Neuronal stem cell (in vitro differentiated cells): Measurements from ENCODE around the gene GPR35.

Experiments
- DNase-seq: peaks from one replicate; pipeline ENCODE4 v3.0.0-alpha.2; 2013; ENCODE audit warnings: low spot score
- H2AFZ ChIP-seq: one replicate; pipeline ENCODE4 v1.6.1; 2013; ENCODE audit warnings: mild to moderate bottlenecking, low read length, inconsistent platforms
- H2AK5ac ChIP-seq: 2 replicates; pipeline ENCODE4 v1.6.1; 2013; ENCODE audit warnings: low read depth, mild to moderate bottlenecking, inconsistent platforms, low read length, moderate library complexity, mixed read lengths
- H2BK120ac ChIP-seq: 2 replicates; pipeline ENCODE4 v1.6.1; 2013; ENCODE audit warnings: low read depth, mild to moderate bottlenecking, inconsistent platforms, low read length, moderate library complexity, mixed read lengths
- H2BK12ac ChIP-seq: one replicate; pipeline ENCODE4 v1.6.1; 2013; ENCODE audit warnings: low read length, inconsistent platforms
- H2BK15ac ChIP-seq: 2 replicates; pipeline ENCODE4 v1.6.1; 2013; ENCODE audit warnings: mild to moderate bottlenecking, low read length, inconsistent platforms, mixed read lengths
- H2BK5ac ChIP-seq: one replicate; pipeline ENCODE4 v1.6.1; 2013; ENCODE audit warnings: inconsistent platforms, mild to moderate bottlenecking, low read length, moderate library complexity
- H3K14ac ChIP-seq: one replicate; pipeline ENCODE4 v1.6.1; 2013; ENCODE audit warnings: low read length, inconsistent platforms
- H3K18ac ChIP-seq: 2 replicates; pipeline ENCODE4 v1.6.1; 2013; ENCODE audit warnings: low read length, inconsistent platforms
- H3K23ac ChIP-seq: 2 replicates; pipeline ENCODE4 v1.6.1; 2013; ENCODE audit warnings: low read depth, mild to moderate bottlenecking, mixed read lengths, low read length, inconsistent platforms; ENCODE audit not compliant: poor library complexity
- H3K27ac ChIP-seq: replicated peaks from 3 replicates; pipeline ENCODE4 v1.5.1; 2013; ENCODE audit warnings: low read length, inconsistent platforms
- H3K27me3 ChIP-seq, 3 experiments: 2 replicates each; pipeline ENCODE4 v1.6.1; 2013; ENCODE audit warnings: low read length in 3 of 3, mild to moderate bottlenecking in 2 of 3, inconsistent platforms in 1 of 3, low read depth in 1 of 3, mixed read lengths in 1 of 3, moderate library complexity in 1 of 3; ENCODE audit not compliant: control insufficient read depth in 3 of 3, insufficient read depth in 3 of 3
- H3K36me3 ChIP-seq, 2 donors: replicated peaks in 1 of 2; 2 replicates each; pipeline ENCODE4 v1.6.1; 2013; ENCODE audit warnings: low read length in 2 of 2; ENCODE audit not compliant: control insufficient read depth in 2 of 2, insufficient read depth in 2 of 2
- H3K4ac ChIP-seq: 2 replicates; pipeline ENCODE4 v1.6.1; 2013; ENCODE audit warnings: inconsistent platforms, mild to moderate bottlenecking, low read length, moderate library complexity
- H3K4me1 ChIP-seq, 2 donors: 1 replicate in 1 of 2; 2 replicates in 1 of 2; pipeline ENCODE4 v1.6.1; 2013; ENCODE audit warnings: low read length in 2 of 2, low read depth in 1 of 2; ENCODE audit not compliant: control insufficient read depth in 2 of 2, insufficient read depth in 1 of 2
- H3K4me2 ChIP-seq: one replicate; pipeline ENCODE4 v1.6.1; 2013; ENCODE audit warnings: mild to moderate bottlenecking, low read length, inconsistent platforms; ENCODE audit not compliant: insufficient read depth, poor library complexity, severe bottlenecking
- H3K4me3 ChIP-seq, 2 donors: 2 replicates each; pipeline ENCODE4 v1.5.1; 2013; ENCODE audit warnings: low read length in 2 of 2, mild to moderate bottlenecking in 2 of 2, inconsistent platforms in 1 of 2, moderate library complexity in 1 of 2
- H3K79me1 ChIP-seq: one replicate; pipeline ENCODE4 v1.6.1; 2013; ENCODE audit warnings: low read depth, mild to moderate bottlenecking, inconsistent platforms, low read length, moderate library complexity
- H3K9ac ChIP-seq: one replicate; pipeline ENCODE4 v1.6.1; 2013; ENCODE audit warnings: mild to moderate bottlenecking, low read depth, low read length, inconsistent platforms; ENCODE audit not compliant: poor library complexity
- H3K9me3 ChIP-seq, 2 donors: replicated peaks in 1 of 2; 2 replicates each; pipeline versions ENCODE3 to v1.6.1; 2013; ENCODE audit warnings: low read length in 2 of 2, mild to moderate bottlenecking in 2 of 2, inconsistent platforms in 1 of 2, low read depth in 1 of 2, mixed read lengths in 1 of 2, moderate library complexity in 1 of 2; ENCODE audit not compliant: control insufficient read depth in 2 of 2, insufficient read depth in 1 of 2
- H4K8ac ChIP-seq: one replicate; pipeline ENCODE4 v1.6.1; 2013; ENCODE audit warnings: low read depth, mild to moderate bottlenecking, inconsistent platforms, low read length, moderate library complexity
- H4K91ac ChIP-seq: one replicate; pipeline ENCODE4 v1.6.1; 2013; ENCODE audit warnings: low read length, low read depth, mild to moderate bottlenecking, inconsistent platforms; ENCODE audit not compliant: poor library complexity
- WGBS, 2 donors: extraction: QIAGEN DNeasy Blood & Tissue Kit; methylation state at CpG; one replicate each; pipeline ENCODE4 v1.1.7; 2013; ENCODE audit warnings: missing lambda C conversion rate in 2 of 2, mixed read lengths in 1 of 2; ENCODE audit not compliant: insufficient read length in 2 of 2, insufficient replicate concordance in 1 of 2; ENCODE audit errors: extremely low coverage in 2 of 2; 5-methylcytosine and 5-hydroxymethylcytosine counted together

Gene GPR35

GRCh38 chr2:240589850-240590525, 35.3 kb upstream of the GPR35 start:
- no peak overlapping the region for H3K4ac ChIP-seq
- H3K79me1 ChIP-seq: peaks cover 35% of the 10 kb centered on the region
- no peak for DNase-seq
- no peak overlapping the region for H2AFZ ChIP-seq
- H2BK12ac ChIP-seq: no peak overlapping the region
- peaks cover 13 to 17% of the 10 kb centered on the region in 2 donors for H3K4me1 ChIP-seq
- H3K27ac ChIP-seq: no peak overlapping the region
- no peak overlapping the region for H2BK15ac ChIP-seq
- no peak overlapping the region for H3K23ac ChIP-seq
- H2BK5ac ChIP-seq: no peak overlapping the region
- H4K91ac ChIP-seq: no peak overlapping the region
- no peak overlapping the region for H3K18ac ChIP-seq
- H3K4me2 ChIP-seq: no peak overlapping the region
- H3K36me3 ChIP-seq: peaks cover 20 to 51% of the 10 kb centered on the region in 2 donors
- no CpG with 5 or more reads among the region's 16 CpGs for WGBS, 2 donors
- no peaks in the 10 kb centered on the region for H3K9me3 ChIP-seq
- no peak overlapping the region for H3K4me3 ChIP-seq
- H3K9ac ChIP-seq: no peak overlapping the region
- H2BK120ac ChIP-seq: no peak overlapping the region
- no peak overlapping the region for H4K8ac ChIP-seq
- no peak overlapping the region for H3K14ac ChIP-seq
- no peaks in the 10 kb centered on the region for H3K27me3 ChIP-seq
- no peak overlapping the region for H2AK5ac ChIP-seq

- H3K23ac ChIP-seq: no peak overlapping the region
- no peak overlapping the region for H2BK15ac ChIP-seq
- peaks cover 28% of the 10 kb centered on the region for H3K79me1 ChIP-seq
- no peak overlapping the region for H2BK120ac ChIP-seq
- no peak overlapping the region for H3K4me2 ChIP-seq
- no peak overlapping the region for H3K4me3 ChIP-seq
- no peak overlapping the region for H3K9ac ChIP-seq
- peaks cover 20 to 56% of the 10 kb centered on the region in 2 donors for H3K36me3 ChIP-seq
- H2AK5ac ChIP-seq: no peak overlapping the region
- no CpG with 5 or more reads among the region's 21 CpGs for WGBS, 2 donors
- no peak overlapping the region for H4K91ac ChIP-seq
- no peak overlapping the region for H3K27ac ChIP-seq
- no peaks in the 10 kb centered on the region for H3K9me3 ChIP-seq
- no peak overlapping the region for H4K8ac ChIP-seq
- H2BK12ac ChIP-seq: no peak overlapping the region
- H3K27me3 ChIP-seq: no peaks in the 10 kb centered on the region
- H3K4me1 ChIP-seq: peaks cover 7 to 13% of the 10 kb centered on the region in 2 donors
- no peak overlapping the region for H3K14ac ChIP-seq
- no peak overlapping the region for H2BK5ac ChIP-seq
- no peak overlapping the region for H2AFZ ChIP-seq
- H3K18ac ChIP-seq: no peak overlapping the region
- DNase-seq: no peak
- no peak overlapping the region for H3K4ac ChIP-seq
Measured at GRCh38 chr2:240590681-240591111, 34.6 kb upstream of the GPR35 start.

GRCh38 chr2:240591226-240591625, 34.1 kb upstream of the GPR35 start:
- Histone ChIP-seq H3K9ac (peak overlapping the region; percentile 37), H2AFZ (no peak overlapping the region), H3K23ac (no peak overlapping the region), H2BK120ac (no peak overlapping the region), H3K4me2 (no peak overlapping the region), H3K27ac (no peak overlapping the region), H3K4me1 (peaks cover 7 to 13% of the 10 kb centered on the region in 2 donors), H2BK15ac (no peak overlapping the region), H3K4me3 (no peak overlapping the region), H3K14ac (no peak overlapping the region), H4K8ac (no peak overlapping the region), H2AK5ac (no peak overlapping the region), H4K91ac (no peak overlapping the region), H3K36me3 (peaks cover 22 to 62% of the 10 kb centered on the region in 2 donors), H3K4ac (no peak overlapping the region), H3K27me3 (no peaks in the 10 kb centered on the region), H3K9me3 (no peaks in the 10 kb centered on the region), H3K79me1 (peaks cover 27% of the 10 kb centered on the region), H2BK5ac (no peak overlapping the region), H3K18ac (no peak overlapping the region), H2BK12ac (no peak overlapping the region)
- no peak for DNase-seq
- WGBS, 2 donors: no CpG with 5 or more reads among the region's 6 CpGs

GRCh38 chr2:240591784-240592183, 33.5 kb upstream of the GPR35 start:
- Histone ChIP-seq H3K4me2 (no peak overlapping the region), H2BK120ac (no peak overlapping the region), H3K4ac (no peak overlapping the region), H3K14ac (no peak overlapping the region), H3K79me1 (peaks cover 26% of the 10 kb centered on the region), H3K4me3 (no peak overlapping the region), H4K8ac (no peak overlapping the region), H2AFZ (no peak overlapping the region), H2BK5ac (no peak overlapping the region), H2BK15ac (no peak overlapping the region), H4K91ac (no peak overlapping the region), H3K9ac (no peak overlapping the region), H3K4me1 (peaks cover 7 to 13% of the 10 kb centered on the region in 2 donors), H3K23ac (peak overlapping the region; percentile 26), H3K18ac (no peak overlapping the region), H2AK5ac (no peak overlapping the region), H3K9me3 (no peaks in the 10 kb centered on the region), H3K27me3 (no peaks in the 10 kb centered on the region), H2BK12ac (no peak overlapping the region), H3K36me3 (peaks cover 25 to 66% of the 10 kb centered on the region in 2 donors), H3K27ac (no peak overlapping the region)
- no CpG with 5 or more reads among the region's 13 CpGs for WGBS, 2 donors
- no peak for DNase-seq
